Measurements from ENCODE around the gene HIBCH. TPM values are rescaled to one million over a fixed set of nuclear protein-coding genes. Genes with fewer than 3 reads are reported as not detected.
"Not testable (repeated sequence)": the region's sequence is repeated elsewhere in the genome, so short reads cannot be mapped to it uniquely, and the experiment has no call there.

HIBCH gene
- total and polyA plus RNA-seq, 4 experiments from 2014 or later: 19.3 to 22.3 (median 19.8) TPM

- DNase-seq: no peak
- intact Hi-C loops (cut with micrococcal nuclease): no loop called here
- no peaks in the 10 kb centered on the region for H3K4me1 ChIP-seq (ENCODE audit: insufficient read depth, low read length)
- CTCF ChIA-PET (ENCODE audit: partially characterized antibody): no interaction called here
- Mint-ChIP-seq H3K9me3 (peaks cover 0 to 2% (median 0%) of the 10 kb centered on the region in 8 donors), H3K27me3 (no peaks in the 10 kb centered on the region), H3K36me3 (peaks cover 11 to 42% of the 10 kb centered on the region in 2 donors), H3K4me3 (no peak overlapping the region), H3K27ac (no peak overlapping the region), H3K4me1 (peaks cover 0 to 3% (median under 1%) of the 10 kb centered on the region in 4 donors)
- no peaks in the 10 kb centered on the region for H3K36me3 ChIP-seq (ENCODE audit: insufficient read depth, low read length)
- H3K27me3 ChIP-seq (ENCODE audit: insufficient read depth, low read length): no peaks in the 10 kb centered on the region
- no peak overlapping the region for H3K27ac ChIP-seq (ENCODE audit: low read depth, low read length)
- POLR2A ChIA-PET (ENCODE audit: partially characterized antibody): no interaction called here
- H3K9me3 ChIP-seq (ENCODE audit: control insufficient read depth in 1 of 2, low read length in 2 of 2): no peaks in the 10 kb centered on the region
- no peak overlapping the region for H3K4me3 ChIP-seq (ENCODE audit: low read length in 2 of 2)
Measured at GRCh38 chr2:190270298-190270697, 49.3 kb downstream of the HIBCH start.

GRCh38 chr2:190269699-190270098 lies 49.9 kb downstream of the HIBCH start:
- H3K36me3 Mint-ChIP-seq: peaks cover 10 to 38% of the 10 kb centered on the region in 2 donors

GRCh38 chr2:190267302-190267701 lies 52.3 kb downstream of the HIBCH start:
- intact Hi-C loops (cut with micrococcal nuclease): no loop called here
- Histone ChIP-seq H3K36me3 (ENCODE audit: insufficient read depth, low read length) (no peaks in the 10 kb centered on the region), H3K9me3 (ENCODE audit: control insufficient read depth in 1 of 2, low read length in 2 of 2) (no peaks in the 10 kb centered on the region), H3K27me3 (ENCODE audit: insufficient read depth, low read length) (no peaks in the 10 kb centered on the region), H3K27ac (ENCODE audit: low read depth, low read length) (no peak overlapping the region), H3K4me1 (ENCODE audit: insufficient read depth, low read length) (no peaks in the 10 kb centered on the region), H3K4me3 (ENCODE audit: low read length in 2 of 2) (no peak overlapping the region)
- peaks cover 11 to 25% of the 10 kb centered on the region in 2 donors for H3K36me3 Mint-ChIP-seq
- peaks cover 0 to 2% (median 0%) of the 10 kb centered on the region in 4 donors for H3K4me1 Mint-ChIP-seq
- ChIA-PET CTCF (ENCODE audit: partially characterized antibody) (no interaction called here), POLR2A (ENCODE audit: partially characterized antibody) (no interaction called here)
- no peaks in the 10 kb centered on the region for H3K27me3 Mint-ChIP-seq
- H3K27ac Mint-ChIP-seq: no peak overlapping the region
- H3K4me3 Mint-ChIP-seq: no peak overlapping the region
- peaks cover 0 to 2% (median 0%) of the 10 kb centered on the region in 8 donors for H3K9me3 Mint-ChIP-seq
- DNase-seq: no peak

More at GRCh38 chr2:190269699-190270098, 49.9 kb downstream of the HIBCH start:
- H3K27me3 ChIP-seq (ENCODE audit: insufficient read depth, low read length); H3K4me1 ChIP-seq (ENCODE audit: insufficient read depth, low read length); H3K9me3 ChIP-seq (ENCODE audit: control insufficient read depth in 1 of 2, low read length in 2 of 2); H3K4me3 Mint-ChIP-seq; H3K36me3 ChIP-seq (ENCODE audit: insufficient read depth, low read length); H3K9me3 Mint-ChIP-seq; H3K4me1 Mint-ChIP-seq; CTCF ChIA-PET (ENCODE audit: partially characterized antibody); DNase-seq; H3K27ac ChIP-seq (ENCODE audit: low read depth, low read length); H3K27me3 Mint-ChIP-seq; H3K4me3 ChIP-seq (ENCODE audit: low read length in 2 of 2); intact Hi-C loops (cut with micrococcal nuclease); POLR2A ChIA-PET (ENCODE audit: partially characterized antibody): not testable (repeated sequence)
- H3K27ac Mint-ChIP-seq: peak overlapping the region in 1 of 7 donors; percentile 37

GRCh38 chr2:190266314-190266713 lies 53.3 kb downstream of the HIBCH start:
- H3K27ac Mint-ChIP-seq: no peak overlapping the region
- no peak overlapping the region for H3K4me3 Mint-ChIP-seq
- ChIA-PET POLR2A (ENCODE audit: partially characterized antibody) (no interaction called here), CTCF (ENCODE audit: partially characterized antibody) (no interaction called here)
- H3K4me1 Mint-ChIP-seq: peaks cover 0 to 2% (median 0%) of the 10 kb centered on the region in 4 donors
- intact Hi-C loops (cut with micrococcal nuclease): no loop called here
- Histone ChIP-seq H3K9me3 (ENCODE audit: control insufficient read depth in 1 of 2, low read length in 2 of 2) (no peaks in the 10 kb centered on the region), H3K36me3 (ENCODE audit: insufficient read depth, low read length) (no peaks in the 10 kb centered on the region), H3K27ac (ENCODE audit: low read depth, low read length) (no peak overlapping the region), H3K27me3 (ENCODE audit: insufficient read depth, low read length) (no peaks in the 10 kb centered on the region), H3K4me1 (ENCODE audit: insufficient read depth, low read length) (no peaks in the 10 kb centered on the region), H3K4me3 (ENCODE audit: low read length in 2 of 2) (no peak overlapping the region)
- peaks cover 0 to 2% (median 0%) of the 10 kb centered on the region in 8 donors for H3K9me3 Mint-ChIP-seq
- H3K36me3 Mint-ChIP-seq: peaks cover 11 to 16% of the 10 kb centered on the region in 2 donors
- no peak for DNase-seq
- no peaks in the 10 kb centered on the region for H3K27me3 Mint-ChIP-seq

- Mint-ChIP-seq H3K4me3 (no peak overlapping the region), H3K27me3 (no peaks in the 10 kb centered on the region), H3K9me3 (peaks cover 0 to 3% (median 0%) of the 10 kb centered on the region in 8 donors), H3K4me1 (no peaks in the 10 kb centered on the region), H3K36me3 (peaks cover 33 to 35% of the 10 kb centered on the region in 2 donors), H3K27ac (no peak overlapping the region)
- no peak overlapping the region for H3K4me3 ChIP-seq (ENCODE audit: low read length in 2 of 2)
- H3K27ac ChIP-seq (ENCODE audit: low read depth, low read length): no peak overlapping the region
- DNase-seq: no peak
- H3K9me3 ChIP-seq (ENCODE audit: control insufficient read depth in 1 of 2, low read length in 2 of 2): no peaks in the 10 kb centered on the region
- H3K4me1 ChIP-seq (ENCODE audit: insufficient read depth, low read length): no peaks in the 10 kb centered on the region
- ChIA-PET CTCF (ENCODE audit: partially characterized antibody) (no interaction called here), POLR2A (ENCODE audit: partially characterized antibody) (no interaction called here)
- no peaks in the 10 kb centered on the region for H3K36me3 ChIP-seq (ENCODE audit: insufficient read depth, low read length)
- intact Hi-C loops (cut with micrococcal nuclease): no loop called here
- H3K27me3 ChIP-seq (ENCODE audit: insufficient read depth, low read length): no peaks in the 10 kb centered on the region
Measured at GRCh38 chr2:190261851-190262250, 57.8 kb downstream of the HIBCH start.

GRCh38 chr2:190256087-190256486 lies 63.5 kb downstream of the HIBCH start:
- DNase-seq: no peak

GRCh38 chr2:190255676-190256075 lies 64.0 kb downstream of the HIBCH start:
- CTCF ChIA-PET (ENCODE audit: partially characterized antibody): no interaction called here
- peaks cover 42 to 45% of the 10 kb centered on the region in 2 donors for H3K36me3 Mint-ChIP-seq
- no peaks in the 10 kb centered on the region for H3K27me3 Mint-ChIP-seq
- H3K27me3 ChIP-seq (ENCODE audit: insufficient read depth, low read length): no peaks in the 10 kb centered on the region
- no peak overlapping the region for H3K27ac ChIP-seq (ENCODE audit: low read depth, low read length)
- no peak overlapping the region for H3K4me3 Mint-ChIP-seq
- no peak overlapping the region for H3K4me3 ChIP-seq (ENCODE audit: low read length in 2 of 2)
- H3K36me3 ChIP-seq (ENCODE audit: insufficient read depth, low read length): peaks cover 4% of the 10 kb centered on the region
- H3K9me3 ChIP-seq (ENCODE audit: control insufficient read depth in 1 of 2, low read length in 2 of 2): no peaks in the 10 kb centered on the region
- DNase-seq: no peak
- intact Hi-C loops (cut with micrococcal nuclease): no loop called here
- no peaks in the 10 kb centered on the region for H3K4me1 Mint-ChIP-seq
- H3K9me3 Mint-ChIP-seq: peaks cover 0 to 3% (median 0%) of the 10 kb centered on the region in 8 donors
- POLR2A ChIA-PET (ENCODE audit: partially characterized antibody): interaction anchor here (0.7 kb wide), 1 partner anchor 103 kb away, joined by 3 read pairs; no protein-coding TSS in a partner anchor
- no peak overlapping the region for H3K27ac Mint-ChIP-seq
- H3K4me1 ChIP-seq (ENCODE audit: insufficient read depth, low read length): no peaks in the 10 kb centered on the region

More at GRCh38 chr2:190256087-190256486, 63.5 kb downstream of the HIBCH start:
- H3K9me3 ChIP-seq (ENCODE audit: control insufficient read depth in 1 of 2, low read length in 2 of 2): no peaks in the 10 kb centered on the region
- H3K9me3 Mint-ChIP-seq: peaks cover 0 to 3% (median 0%) of the 10 kb centered on the region in 8 donors
- H3K4me3 Mint-ChIP-seq: no peak overlapping the region
- H3K27ac ChIP-seq (ENCODE audit: low read depth, low read length): no peak overlapping the region
- H3K27ac Mint-ChIP-seq: no peak overlapping the region
- no peaks in the 10 kb centered on the region for H3K27me3 ChIP-seq (ENCODE audit: insufficient read depth, low read length)
- H3K4me1 ChIP-seq (ENCODE audit: insufficient read depth, low read length): no peaks in the 10 kb centered on the region
- no peaks in the 10 kb centered on the region for H3K27me3 Mint-ChIP-seq
- ChIA-PET CTCF (ENCODE audit: partially characterized antibody) (no interaction called here), POLR2A (ENCODE audit: partially characterized antibody) (interaction anchor here (0.7 kb wide), 1 partner anchor 103 kb away, joined by 3 read pairs; no protein-coding TSS in a partner anchor)
- peaks cover 39 to 44% of the 10 kb centered on the region in 2 donors for H3K36me3 Mint-ChIP-seq
- intact Hi-C loops (cut with micrococcal nuclease): no loop called here
- H3K4me1 Mint-ChIP-seq: no peaks in the 10 kb centered on the region
- no peak overlapping the region for H3K4me3 ChIP-seq (ENCODE audit: low read length in 2 of 2)
- H3K36me3 ChIP-seq (ENCODE audit: insufficient read depth, low read length): peaks cover 4% of the 10 kb centered on the region

Measured in CD4-positive, alpha-beta memory T cell (primary cell).